ENCODE measurements around the gene CELF4.

CELF4 gene

DNA sequence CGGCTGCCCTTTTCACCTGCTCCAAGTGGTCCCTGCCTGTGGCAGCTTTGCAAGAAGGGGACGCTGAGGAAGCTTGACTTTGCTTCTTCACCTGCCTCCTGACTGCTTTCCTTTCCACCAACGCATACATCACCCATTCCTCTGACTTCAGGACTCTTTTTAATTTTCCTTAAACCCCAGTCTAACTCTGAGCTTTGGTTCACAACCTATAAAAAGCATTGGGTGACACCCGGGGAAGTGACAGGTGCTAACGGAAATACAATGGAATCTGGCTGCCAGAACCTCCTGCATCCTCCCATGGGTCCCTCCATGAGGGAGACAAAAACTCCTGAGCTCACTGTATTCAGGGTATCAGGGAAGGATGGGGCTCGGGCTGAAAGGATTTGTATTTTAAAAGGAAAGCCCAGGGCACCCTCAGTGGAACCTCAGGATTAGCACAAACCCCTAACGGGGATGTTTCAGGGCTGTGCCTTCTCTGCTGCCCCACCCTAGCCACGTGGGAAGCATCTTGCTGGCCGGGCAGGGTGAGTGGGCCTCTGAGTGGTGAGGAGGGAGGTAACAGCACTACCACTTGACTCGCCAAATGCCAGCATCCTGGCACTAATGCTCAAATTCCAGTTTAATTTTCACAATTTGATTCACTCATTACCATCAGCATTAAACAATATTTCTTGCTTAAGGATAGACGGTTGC, 284.8 kb downstream of the CELF4 start:
- DNase-seq (ENCODE audit: low spot score), result no peak

DNA sequence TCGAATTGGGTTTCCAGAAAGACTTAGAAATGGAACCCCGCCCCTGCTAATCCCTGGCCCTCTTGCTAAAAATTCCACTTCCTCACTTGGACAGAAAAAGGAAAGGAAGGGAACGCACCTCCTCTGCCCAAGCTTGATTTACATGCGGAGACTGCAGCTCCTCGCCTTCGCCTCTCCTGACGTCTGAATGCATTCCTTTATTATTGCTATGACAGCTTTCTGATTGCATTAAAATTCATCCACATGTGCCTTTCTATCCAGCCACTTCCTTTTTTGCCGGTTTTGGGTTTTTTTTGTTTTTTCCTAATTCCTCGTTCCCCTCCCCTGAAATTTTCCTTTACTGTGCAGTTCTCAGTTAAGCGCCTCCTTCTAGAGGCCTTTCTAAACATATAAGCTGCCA, 287.8 kb downstream of the CELF4 start:
- DNase-seq (ENCODE audit: low spot score), result no peak

DNA sequence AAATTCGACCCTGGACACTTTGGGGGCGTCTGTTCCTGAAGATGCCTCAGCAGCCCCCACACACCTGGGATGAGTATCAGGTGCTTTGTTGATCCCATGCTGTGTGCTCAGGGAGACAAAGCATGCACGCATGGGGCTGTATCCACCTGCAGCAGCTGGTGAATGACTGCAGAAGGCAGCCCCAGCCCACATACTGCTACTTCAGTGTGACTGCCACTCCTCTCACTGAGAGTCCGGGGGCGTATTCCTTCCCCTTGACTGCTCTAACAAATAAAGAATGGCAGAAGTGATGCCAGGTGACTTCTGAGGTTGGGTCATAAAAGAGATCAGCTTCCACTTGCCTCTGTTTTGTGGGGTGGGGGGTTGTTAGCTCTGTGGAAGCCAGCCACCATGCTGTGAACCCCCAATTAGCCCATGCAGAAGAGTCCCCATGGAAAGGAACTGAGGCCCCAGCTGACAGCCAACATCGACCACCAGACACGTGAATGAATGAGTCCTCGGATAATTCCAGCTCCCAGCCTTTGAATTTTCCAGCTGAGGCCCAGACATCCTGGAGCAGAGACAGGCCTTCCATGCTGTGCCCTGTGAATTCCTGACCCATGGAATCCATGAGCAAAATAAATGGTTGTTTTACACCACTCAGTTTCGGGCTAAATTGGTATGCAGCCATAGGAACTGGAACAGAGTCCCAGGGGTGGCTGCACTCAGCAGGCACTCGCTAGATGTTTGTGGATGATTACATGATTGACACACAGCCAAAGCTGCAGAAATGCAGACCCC, 289.3 kb downstream of the CELF4 start:
- DNase-seq (ENCODE audit: low spot score), result no peak

DNA sequence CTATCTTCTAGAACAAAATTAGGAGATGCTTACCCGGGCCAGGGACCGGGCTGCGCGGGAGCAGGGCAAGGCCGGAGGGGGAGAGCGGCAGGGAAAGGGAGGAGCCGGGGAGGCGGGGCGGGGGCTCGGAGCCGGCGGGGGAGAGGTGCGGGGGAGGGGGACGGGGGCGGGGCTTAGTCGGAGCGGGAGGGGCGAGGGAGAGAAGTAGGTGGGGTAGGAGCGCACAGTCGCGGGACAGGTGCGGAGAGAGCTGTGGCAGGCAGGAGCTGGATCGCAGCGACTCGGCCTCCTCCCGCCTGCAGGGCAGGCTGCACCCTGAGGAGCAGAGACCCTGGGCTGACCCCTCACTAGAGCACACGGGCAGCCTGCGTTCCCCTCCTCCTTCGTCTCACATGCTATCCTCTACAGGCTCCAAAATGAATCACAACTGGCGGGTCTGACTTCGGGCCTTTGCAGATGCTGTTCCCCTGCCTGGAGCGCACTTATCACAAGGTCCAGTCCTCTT, 290.3 kb downstream of the CELF4 start:
- no peak for DNase-seq (ENCODE audit: low spot score)

DNA sequence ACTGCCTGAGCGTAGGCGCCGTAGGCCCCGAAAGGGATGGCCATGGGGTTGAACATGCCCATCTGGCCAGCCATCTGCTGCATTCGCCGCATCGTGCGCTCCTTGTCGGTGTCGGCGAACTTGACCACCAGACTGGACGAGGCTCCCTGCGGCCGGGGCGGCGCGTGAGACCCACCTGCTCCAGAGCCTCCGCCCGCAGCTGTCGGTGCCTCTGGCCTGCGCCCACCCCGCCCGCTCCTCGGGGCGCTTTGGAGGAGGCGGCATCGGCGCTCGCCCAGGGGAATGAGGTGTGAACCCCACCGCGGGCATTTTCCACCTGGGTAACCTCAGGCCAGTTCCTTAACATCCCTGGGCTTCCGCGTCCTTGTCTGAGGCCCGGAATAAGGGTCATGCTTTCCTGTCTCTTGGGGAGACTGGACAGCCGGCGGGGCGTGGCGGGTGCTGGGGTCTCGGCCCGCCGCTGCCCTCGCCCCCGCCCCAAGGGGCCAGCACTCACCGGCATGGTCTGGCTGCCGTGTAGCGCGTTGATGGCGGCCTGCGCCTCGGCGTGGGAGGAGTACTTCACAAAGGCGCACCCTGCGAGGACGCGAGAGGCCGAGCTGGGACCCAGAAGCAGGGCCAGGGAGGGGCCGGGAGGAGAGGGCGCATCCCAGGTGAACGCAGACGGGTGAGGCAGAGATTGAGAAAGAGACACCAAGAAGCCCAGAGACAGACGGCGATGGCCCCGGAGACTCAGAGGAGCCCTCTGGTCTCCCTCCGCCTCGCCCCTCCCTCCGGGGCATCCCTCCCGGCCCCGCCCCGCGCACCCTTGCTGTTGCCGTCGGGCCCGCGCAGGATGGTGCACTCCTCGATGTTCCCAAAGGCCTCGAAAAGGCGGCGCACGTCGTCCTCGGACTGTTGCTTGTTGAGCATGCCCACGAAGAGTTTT, 291.0 kb downstream of the CELF4 start:
- no peak for DNase-seq (ENCODE audit: low spot score)

DNA sequence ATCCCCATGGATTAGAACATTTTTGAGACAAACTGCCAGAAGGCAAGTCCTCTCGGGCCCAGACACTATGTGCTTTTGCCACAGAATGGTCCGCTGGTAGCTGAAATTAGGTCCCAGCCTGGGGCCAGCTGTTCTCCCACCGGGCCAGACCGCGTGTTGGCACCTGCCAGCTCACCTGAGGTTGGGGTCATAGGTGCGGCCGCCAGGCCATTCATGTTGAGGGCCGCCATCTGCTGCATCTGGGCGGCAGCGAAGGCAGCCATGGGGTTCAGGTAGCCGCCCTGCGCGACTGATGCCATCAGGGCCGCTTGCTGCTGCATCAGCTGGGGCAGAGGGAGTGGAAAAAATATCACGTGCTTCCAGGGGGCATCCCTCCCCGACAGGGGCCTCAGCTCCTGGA, 292.8 kb downstream of the CELF4 start:
- no peak for DNase-seq (ENCODE audit: low spot score)

DNA sequence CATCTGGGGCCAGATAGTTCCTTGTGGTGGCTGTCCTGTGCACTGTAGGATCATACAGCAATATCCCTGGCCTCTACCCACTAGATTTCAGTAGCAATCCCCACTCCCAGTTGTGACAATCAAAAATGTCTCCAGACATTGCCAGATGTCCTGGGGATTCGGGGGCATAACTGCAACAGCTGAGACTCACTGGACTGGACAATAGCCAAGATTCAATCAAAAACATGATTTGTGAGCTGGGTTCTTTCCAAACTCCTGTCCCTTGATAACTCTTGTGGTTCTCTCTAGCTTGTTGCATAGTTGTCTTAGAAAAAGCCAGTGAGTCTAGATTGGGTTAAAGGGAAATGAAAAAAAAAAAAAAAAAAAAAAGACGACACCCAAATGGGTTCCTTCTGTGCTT, 293.4 kb downstream of the CELF4 start:
- no peak for DNase-seq (ENCODE audit: low spot score)

DNA sequence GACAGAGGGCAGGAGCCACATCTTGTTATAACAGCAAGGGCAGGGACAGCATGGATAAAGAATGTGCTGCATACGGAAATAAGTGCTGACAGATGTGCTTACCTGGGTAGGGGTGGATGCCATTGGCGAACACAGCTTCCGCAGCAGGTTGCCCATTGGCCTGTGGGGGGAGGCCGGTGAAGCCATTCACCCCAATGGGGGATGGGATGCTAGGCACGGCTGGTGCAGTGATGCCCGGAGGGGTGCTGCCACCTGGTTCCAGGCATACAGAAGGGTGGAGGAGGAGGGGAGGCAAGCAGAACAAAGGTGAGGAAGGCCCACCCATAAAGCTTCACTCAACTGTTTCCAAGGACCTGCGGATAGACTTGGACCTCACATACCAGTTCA, 294.9 kb downstream of the CELF4 start:
- no peak for DNase-seq (ENCODE audit: low spot score)

DNA sequence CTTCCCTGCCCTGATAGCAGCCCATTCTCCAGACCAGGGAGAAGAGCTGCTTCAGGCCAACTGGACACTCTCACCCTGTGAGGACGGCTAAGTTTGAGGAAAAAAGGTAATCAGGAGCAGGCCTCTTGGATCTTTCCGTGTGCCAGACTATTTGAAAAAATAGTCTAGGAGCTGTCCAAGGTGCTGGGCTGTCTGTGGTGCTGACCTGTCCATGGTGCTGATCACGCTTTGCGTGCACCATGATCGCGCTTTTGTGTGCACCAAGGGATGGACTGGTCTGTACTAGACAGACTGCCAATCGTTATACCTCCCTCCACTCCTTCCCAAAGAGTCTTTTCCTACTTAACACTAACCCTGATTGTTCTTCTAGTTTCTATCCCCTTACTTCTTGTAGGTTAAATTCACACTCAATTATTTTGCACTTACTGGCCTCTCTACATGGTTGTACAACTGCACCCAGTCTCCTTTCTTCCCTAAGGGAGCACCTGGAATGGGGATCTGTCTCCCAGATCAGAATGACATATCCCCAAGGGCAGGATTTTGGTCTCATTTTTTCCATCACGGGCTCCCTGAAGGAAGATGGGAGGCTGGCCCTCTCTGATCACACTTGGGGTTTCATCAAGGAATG, 295.4 kb downstream of the CELF4 start:
- DNase-seq (ENCODE audit: low spot score), result peak; percentile 36

DNA sequence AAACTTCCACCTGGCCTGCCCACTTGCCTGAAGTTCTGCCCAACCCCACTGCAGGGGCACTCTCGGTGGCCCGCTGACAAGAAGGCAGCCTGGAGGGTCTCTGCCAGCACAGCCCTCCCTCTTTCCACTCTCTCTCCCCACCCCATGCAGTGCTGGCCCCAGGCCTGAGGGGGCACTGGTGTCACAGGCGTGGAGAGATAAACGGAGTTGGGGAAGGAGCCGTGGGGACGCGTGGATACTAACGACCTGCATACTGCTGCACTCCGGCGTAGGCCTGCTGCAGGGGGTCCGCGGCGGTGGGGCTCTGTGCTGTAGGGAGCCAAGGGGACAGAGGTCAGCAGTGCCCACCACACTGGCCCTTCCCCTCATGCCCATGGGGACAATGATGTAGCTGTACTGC, 299.3 kb downstream of the CELF4 start:
- DNase-seq (ENCODE audit: low spot score), result no peak

DNA sequence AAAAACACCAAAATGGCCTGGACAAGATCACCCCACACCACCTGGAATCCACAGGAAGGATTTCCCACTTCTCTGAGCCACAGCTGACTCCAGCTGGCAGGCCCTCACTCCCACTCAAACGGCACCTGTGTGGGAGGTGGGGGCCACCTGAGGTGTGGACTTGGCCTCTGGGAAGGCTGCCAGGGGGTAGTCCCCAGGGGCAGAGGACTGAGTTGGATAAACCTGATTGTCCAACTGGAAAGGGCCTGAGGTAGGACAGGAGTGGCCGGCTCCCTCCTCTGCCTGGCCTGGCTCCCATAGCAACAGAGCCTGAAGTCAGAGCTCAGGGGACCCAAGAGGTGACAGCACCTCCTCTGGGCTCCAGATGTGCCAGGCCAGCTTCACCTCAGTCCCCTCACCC, 300.2 kb downstream of the CELF4 start:
- DNase-seq (ENCODE audit: low spot score), result no peak

DNA sequence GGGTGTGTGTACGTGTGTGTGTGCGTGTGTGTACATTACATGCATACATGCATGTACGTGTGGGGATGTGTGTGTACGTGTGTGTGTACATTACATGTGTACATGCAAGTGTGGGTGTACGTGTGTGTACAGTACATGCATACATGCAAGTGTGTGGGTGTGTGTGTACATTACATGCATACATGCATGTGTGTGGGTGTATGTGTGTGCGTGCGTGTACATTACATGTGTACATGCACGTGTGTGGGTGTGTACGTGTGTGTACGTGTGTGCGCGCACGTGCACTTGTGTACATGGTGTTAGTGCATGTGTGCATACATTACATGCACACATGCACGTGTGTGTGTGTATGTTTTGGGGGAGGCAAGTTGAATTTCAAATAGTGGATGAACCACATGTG, 300.6 kb downstream of the CELF4 start:
- DNase-seq (ENCODE audit: low spot score), result no peak

DNA sequence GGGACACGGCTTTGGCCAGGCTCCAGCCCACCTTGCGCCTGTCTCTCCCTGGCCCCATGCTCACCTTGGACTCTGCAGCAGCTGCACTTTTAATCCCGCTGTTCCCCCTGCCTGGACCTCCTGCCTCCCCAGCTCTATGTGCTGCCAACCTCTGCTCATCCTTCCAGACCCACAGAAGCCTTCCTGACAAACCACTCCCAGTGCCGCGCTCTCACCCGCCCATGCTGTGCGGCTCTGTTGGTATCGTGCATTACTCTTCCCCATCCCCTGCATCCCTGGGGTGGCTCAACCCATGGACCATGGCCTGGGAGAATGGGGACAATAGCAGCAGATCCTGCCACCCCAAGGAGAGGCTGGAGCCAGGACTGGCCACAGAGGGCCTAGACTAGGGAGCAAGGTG, 303.6 kb downstream of the CELF4 start:
- DNase-seq (ENCODE audit: low spot score), result no peak

DNA sequence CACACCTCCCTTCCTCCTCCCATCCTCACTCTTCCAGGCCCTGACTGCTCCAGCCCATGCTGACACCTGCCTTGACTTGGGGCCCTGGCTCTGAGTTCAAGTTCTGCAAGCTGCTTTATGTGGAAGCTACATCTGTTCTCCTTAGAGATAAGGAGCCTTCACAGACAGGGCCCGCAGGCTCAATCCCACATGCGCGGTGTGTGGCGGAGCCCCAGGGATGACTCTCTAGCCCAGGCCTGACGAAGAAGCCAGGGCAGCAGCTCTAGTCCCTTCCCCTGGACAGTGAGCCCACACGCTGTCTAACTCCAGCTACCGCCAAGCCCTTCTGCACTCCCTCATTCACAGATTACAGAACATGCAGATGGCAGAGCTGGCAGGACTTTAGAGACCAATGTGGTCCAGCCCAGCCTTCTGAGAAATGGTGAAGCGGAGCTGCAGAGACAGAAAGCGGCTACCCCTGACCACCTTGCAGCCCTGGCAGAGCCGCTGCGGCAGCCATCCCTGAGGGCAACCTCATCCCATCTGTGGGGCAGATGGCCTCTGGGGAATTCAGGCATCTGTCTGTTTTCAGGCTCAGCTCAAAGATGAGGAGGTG, 304.3 kb downstream of the CELF4 start:
- DNase-seq (ENCODE audit: low spot score), result no peak

DNA sequence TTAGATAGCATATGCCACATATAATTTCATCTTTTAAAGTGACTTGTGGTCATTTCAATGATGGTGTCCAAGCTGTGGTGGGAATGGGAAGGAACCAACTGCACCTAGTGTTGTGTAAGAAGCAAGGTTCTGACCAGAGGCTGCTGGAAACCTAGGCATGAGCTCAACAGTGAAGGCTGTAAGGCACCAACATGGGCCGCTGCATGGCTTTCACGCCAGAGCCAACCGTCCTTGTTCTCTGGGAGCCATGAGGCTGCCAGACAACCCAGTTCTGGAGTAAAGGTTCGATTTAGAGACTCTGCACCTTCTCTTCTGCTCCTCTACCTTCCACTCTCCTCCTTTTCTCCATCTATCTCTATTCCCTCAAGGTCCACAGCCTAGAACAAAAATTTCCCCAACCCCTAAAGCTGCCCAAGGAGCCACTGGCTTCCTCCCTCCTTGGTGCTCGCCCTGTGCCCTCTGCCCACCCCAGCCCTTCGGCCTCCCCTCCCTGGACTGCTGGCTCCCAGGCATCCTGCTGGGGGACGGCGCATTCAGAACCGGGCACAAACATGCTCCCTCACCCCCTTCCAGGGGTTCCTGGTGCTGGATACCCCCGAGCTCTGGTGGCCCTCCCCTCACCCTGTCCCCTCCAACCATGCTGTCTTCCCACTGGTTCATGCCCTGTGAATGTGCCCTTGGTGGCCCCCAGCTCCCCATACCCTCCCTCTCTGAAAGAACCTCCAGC, 305.1 kb downstream of the CELF4 start:
- DNase-seq (ENCODE audit: low spot score), result no peak

DNA sequence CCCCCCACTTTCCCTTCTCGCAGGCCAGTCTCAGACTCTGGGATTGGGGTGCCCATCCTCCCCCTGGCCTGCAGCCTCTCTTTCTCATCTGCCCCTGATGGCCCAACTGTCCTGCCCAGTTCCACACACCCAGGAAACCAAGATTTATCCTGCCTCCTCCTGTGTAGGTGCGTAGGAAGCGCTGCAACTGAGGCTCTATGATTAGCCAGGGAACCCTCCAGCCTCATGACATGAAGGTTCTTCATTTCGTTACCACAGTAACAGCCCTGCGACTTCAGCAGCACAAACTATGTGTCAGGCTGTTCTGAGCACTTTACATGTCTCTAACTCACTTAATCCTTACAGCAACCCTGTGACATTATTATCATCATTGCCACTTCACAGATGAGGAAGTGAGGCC, 305.9 kb downstream of the CELF4 start:
- DNase-seq (ENCODE audit: low spot score), result no peak

DNA sequence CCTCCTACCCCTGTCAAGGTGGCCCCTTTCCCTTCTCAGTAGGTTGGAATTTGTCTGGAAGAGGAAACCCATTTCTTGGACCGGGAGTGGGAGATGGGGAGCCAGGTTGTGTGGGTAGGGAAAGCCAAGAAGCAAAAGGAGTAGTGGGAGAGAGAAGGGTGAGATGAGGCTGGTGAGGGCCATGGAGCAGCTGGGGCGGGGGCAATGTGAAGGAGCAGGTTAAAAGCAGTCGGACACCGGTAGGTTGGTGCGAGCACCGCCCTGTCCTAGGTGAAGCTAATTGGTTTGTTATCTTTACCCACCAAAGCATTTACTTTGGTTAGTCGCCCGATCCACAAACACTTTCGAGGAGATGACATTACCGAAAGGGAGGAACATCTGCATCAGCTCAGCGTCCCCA, 306.8 kb downstream of the CELF4 start:
- DNase-seq (ENCODE audit: low spot score), result no peak

DNA sequence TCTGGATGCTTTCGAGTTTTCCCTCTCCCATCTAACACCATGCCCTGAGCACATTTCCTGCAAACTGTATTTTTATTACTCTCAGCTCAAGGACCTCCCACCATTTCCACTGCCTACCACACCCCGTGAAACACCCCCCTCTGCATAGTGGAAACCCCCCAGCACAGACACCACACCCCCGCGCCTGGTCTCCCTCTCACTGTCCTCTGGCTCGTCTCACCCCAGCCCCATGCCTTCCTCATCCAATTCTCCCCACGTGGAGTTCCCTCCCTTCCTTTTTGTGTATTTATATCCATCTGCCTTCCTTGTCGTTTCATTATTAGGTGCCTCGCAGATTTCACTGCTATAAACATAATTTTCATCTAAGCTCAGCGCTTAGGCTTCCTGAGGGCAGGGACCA, 307.5 kb downstream of the CELF4 start:
- no peak for DNase-seq (ENCODE audit: low spot score)

DNA sequence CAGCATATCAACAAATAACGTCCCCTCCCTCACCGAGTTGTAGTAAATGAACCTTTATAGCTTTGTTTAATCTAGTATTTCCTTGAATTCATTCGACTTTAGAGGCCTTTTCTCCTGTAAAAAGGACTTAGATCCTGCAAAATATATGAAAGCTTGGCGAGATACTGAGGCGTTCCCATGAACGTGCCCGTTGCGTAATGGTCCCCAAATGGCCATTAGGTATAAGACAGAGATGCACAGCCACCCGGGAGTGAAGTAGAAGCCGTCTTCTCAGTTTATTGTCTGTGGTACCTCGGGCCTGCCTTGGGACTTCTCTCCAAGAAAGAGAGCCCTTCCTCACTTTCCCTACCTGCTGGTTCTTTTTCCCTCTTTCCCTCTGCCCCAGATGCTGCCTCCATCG, 310.6 kb downstream of the CELF4 start:
- no peak for DNase-seq (ENCODE audit: low spot score)

DNA sequence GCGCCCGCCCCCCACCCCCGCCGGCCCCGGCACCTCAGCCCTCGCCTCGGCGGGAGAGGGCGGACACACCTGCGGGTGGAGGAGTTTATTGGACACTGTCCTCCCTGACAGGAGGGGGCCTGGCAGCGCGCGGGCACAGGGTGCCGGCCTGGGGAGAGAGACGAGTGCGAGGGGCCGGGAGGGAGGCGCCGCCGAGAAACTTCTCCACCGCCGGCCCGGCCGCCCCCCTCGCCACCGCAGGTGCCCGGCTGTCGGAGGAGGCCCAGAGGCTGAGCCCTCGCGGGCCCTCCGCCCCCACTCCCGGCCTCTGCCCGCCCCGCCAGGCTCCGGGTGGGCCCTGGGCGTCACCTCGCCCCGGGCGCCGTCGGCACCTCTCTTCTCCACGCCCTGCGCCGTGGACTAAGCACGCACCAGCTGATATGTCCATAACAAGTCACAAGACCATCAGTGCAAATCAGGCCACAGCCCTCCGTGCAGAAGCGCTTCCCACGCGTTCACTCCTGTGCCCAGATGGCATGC, 311.3 kb downstream of the CELF4 start:
- DNase-seq (ENCODE audit: low spot score), result no peak
